Fibroblast of villous mesenchyme (primary cell): ENCODE measurements around the gene HDLBP. TPM values are rescaled to one million over a fixed set of nuclear protein-coding genes. Genes with fewer than 3 reads are reported as not detected.

Source experiments
- DNase-seq: peaks from one replicate; pipeline ENCODE4 v3.0.0-alpha.2; 2010; ENCODE audit warnings: low read depth
- H3K4me3 ChIP-seq: 2 replicates; pipeline ENCODE4 v1.5.1; 2011; ENCODE audit warnings: low read depth, mild to moderate bottlenecking, low read length
- total RNA-seq: library from RNA; depleted of rRNA; stranded (reverse); fragments of >200 nt; gene quantifications from 2 replicates; pipeline ENCODE4 v1.2.3, GENCODE V29; 2012
- TF ChIP-seq, protein P1 (sequence below): IDR thresholded peaks from 2 replicates; pipeline ENCODE4 v1.5.1; 2012; ENCODE audit warnings: low read depth, mild to moderate bottlenecking, low read length; ENCODE audit not compliant: insufficient read depth

HDLBP gene
- total RNA-seq, 1 donor: 1,343 TPM

GRCh38 chr2:241202268-241202585, 113.2 kb downstream of the HDLBP start:
- no peak for DNase-seq

GRCh38 chr2:241201445-241202267, 113.8 kb downstream of the HDLBP start:
- DNase-seq: no peak
- H3K4me3 ChIP-seq: no peak overlapping the region
- TF ChIP-seq, protein P1, sequence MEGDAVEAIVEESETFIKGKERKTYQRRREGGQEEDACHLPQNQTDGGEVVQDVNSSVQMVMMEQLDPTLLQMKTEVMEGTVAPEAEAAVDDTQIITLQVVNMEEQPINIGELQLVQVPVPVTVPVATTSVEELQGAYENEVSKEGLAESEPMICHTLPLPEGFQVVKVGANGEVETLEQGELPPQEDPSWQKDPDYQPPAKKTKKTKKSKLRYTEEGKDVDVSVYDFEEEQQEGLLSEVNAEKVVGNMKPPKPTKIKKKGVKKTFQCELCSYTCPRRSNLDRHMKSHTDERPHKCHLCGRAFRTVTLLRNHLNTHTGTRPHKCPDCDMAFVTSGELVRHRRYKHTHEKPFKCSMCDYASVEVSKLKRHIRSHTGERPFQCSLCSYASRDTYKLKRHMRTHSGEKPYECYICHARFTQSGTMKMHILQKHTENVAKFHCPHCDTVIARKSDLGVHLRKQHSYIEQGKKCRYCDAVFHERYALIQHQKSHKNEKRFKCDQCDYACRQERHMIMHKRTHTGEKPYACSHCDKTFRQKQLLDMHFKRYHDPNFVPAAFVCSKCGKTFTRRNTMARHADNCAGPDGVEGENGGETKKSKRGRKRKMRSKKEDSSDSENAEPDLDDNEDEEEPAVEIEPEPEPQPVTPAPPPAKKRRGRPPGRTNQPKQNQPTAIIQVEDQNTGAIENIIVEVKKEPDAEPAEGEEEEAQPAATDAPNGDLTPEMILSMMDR: no peak

More at GRCh38 chr2:241202268-241202585, 113.2 kb downstream of the HDLBP start:
- no peak overlapping the region for H3K4me3 ChIP-seq
- TF ChIP-seq, protein P1: no peak

DNA sequence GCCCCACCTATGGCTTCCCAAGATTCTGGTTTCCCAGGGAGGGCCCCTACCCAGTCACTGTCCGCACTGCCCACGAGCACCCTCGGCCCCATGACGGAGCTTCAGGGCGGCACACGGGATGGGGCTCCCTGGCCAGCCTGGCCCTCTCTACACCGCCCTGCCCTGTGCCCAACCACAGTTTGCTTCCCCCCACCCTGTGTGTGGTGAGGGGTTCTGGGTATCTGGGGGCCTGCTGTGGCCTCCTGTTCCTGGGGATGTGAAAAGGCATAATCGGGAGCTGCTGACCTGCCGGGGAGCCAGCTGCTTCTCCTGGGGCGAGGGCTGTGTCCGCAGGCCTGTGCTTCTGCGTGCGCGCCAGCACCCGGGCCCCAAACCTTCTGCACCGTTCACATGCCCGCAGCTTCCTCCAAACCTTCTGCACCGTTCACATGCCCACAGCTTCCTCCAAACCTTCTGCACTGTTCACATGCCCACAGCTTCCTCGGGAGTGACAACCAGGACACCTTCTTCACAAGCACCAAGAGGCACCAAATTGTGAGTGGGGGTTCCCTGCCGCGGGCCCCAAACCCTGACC, 114.6 kb downstream of the HDLBP start:
- DNase-seq: no peak
- no peak overlapping the region for H3K4me3 ChIP-seq
- TF ChIP-seq, protein P1: no peak

DNA sequence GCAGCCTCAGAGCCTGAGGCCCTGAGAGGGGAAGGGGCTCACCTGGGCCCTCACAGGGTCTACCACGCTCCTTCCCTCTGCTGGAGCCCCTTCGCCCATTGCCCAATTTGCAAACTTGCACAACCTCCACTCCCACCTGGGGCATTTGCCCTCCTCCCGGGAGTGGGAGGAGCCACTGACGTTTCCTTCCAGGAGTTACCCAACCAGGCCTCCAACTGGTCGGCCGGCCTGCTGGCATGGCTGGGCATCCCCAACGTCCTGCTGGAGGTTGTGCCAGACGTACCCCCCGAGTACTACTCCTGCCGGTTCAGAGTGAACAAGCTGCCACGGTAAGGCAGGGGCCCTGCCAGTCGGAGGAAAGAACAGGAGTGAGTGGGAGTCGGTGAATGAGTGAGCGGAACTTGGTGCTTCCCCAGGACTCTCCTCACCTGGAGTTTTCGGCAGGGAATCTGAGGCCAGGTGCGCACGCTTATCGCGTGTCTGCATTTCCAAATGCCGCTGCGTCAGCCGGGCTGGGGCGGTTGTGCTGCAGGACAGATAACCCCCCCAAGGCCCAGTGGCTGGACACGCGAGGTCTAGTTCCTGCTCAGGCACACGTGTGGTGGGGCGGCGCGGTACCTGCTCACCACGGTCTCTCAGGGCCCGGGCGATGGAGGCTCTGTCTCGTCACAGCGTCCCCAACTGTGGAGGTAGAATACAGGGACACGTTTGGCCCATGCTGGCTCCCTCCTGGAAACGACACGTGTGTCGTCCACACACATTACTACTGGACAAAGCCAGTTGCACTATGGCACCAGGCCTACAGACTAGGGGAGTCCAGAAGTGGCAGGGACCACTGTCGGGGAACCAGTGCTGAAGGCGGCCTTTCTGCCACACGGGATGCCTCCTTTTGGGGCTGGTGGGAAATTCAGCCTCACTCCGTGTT, 115.3 kb downstream of the HDLBP start:
- no peak for DNase-seq
- H3K4me3 ChIP-seq: no peak overlapping the region
- TF ChIP-seq, protein P1: no peak

GRCh38 chr2:241199286-241199685, 116.2 kb downstream of the HDLBP start:
- TF ChIP-seq, protein P1: no peak
- no peak for DNase-seq
- no peak overlapping the region for H3K4me3 ChIP-seq

DNA sequence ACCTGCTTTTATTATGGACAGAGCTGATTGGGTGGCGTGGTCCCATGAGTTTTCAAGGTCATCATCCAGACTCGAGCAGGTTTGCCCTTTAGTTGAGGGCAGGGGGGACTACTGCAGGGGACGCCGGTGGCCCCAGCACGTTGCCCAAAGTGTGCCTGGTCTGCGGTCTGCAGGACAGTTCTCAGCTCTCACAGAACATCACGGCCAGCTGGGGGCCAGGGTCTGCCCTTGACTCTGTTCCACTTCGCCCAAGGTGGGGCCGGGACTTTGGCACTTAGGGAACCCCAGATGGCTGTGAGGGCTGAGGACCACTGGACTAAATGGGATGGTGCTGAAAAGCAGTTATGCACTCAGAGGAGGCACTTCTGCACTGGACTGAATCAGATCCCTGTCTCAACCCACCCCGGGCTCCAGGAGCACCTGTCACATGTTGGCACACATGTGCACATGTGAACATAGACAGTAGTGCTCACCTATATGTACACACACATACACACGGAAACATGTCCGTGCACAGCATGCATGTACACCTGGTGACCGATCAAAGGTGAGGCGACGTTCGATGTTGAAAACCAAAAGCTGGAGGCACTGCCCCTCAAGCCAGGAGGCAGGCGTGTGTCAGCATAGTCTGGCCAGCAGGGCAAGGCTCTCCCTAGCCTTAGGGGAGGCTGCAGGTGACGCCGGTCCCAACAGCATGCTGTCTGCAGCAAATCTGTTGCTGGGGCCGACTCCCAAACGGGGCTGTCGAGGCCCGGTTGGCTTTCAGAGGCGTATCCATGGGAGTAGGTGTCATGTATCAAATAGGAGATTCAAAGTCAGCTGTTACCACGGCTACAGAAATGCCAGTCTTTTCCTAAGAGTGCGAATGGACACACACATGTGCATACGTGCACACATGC, 116.8 kb downstream of the HDLBP start:
- TF ChIP-seq, protein P1: no peak
- H3K4me3 ChIP-seq: no peak overlapping the region
- DNase-seq: no peak
